ENCODE measurements around the gene JARID2.

- TF ChIP-seq RAD21 (IDR thresholded peaks at IDR 0.05) (no peak), NR2F2 (IDR thresholded peaks at IDR 0.05) (no peak), GABPA (IDR thresholded peaks at IDR 0.05 in 1 of 2, conservative IDR thresholded peaks at IDR 0.05 in 1 of 2) (no peak), TAF1 (conservative IDR thresholded peaks at IDR 0.05) (no peak), SP1 (IDR thresholded peaks at IDR 0.05) (no peak), JUND (IDR thresholded peaks at IDR 0.05) (no peak), HNF4A (conservative IDR thresholded peaks at IDR 0.05) (no peak), REST (IDR thresholded peaks at IDR 0.05) (no peak), EGR1 (IDR thresholded peaks at IDR 0.05; ENCODE audit: low read depth in 2 of 2) (no peak), YY1 (IDR thresholded peaks at IDR 0.05) (no peak), RXRA (IDR thresholded peaks at IDR 0.05) (no peak)
- TF ChIP-seq, protein P1, sequence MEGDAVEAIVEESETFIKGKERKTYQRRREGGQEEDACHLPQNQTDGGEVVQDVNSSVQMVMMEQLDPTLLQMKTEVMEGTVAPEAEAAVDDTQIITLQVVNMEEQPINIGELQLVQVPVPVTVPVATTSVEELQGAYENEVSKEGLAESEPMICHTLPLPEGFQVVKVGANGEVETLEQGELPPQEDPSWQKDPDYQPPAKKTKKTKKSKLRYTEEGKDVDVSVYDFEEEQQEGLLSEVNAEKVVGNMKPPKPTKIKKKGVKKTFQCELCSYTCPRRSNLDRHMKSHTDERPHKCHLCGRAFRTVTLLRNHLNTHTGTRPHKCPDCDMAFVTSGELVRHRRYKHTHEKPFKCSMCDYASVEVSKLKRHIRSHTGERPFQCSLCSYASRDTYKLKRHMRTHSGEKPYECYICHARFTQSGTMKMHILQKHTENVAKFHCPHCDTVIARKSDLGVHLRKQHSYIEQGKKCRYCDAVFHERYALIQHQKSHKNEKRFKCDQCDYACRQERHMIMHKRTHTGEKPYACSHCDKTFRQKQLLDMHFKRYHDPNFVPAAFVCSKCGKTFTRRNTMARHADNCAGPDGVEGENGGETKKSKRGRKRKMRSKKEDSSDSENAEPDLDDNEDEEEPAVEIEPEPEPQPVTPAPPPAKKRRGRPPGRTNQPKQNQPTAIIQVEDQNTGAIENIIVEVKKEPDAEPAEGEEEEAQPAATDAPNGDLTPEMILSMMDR (IDR thresholded peaks at IDR 0.05; ENCODE audit: low read depth, low read length, missing input control), result no peak
Observed at GRCh38 chr6:15506066-15506465, 260.2 kb downstream of the JARID2 start.

Measured in liver (tissue), 3 donors.